Loucy (cell line): ENCODE data around the gene ZBED5.
"Not testable (repeated sequence)": the region's sequence is repeated elsewhere in the genome, so short reads cannot be mapped to it uniquely, and the experiment has no call there.

Experiments
- H2AFZ ChIP-seq: fragments of 200-600 bp; sonication (generic); 2 replicates; pipeline ENCODE4 v1.6.0; 2016; ENCODE audit warnings: antibody characterized with exemption, mild to moderate bottlenecking, low read length, moderate library complexity
- H3F3A ChIP-seq: fragments of 200-600 bp; 2 replicates; pipeline ENCODE4 v1.6.0; 2016; ENCODE audit warnings: antibody characterized with exemption, low read depth, mild to moderate bottlenecking
- H3K27me3 ChIP-seq: fragments of 200-600 bp; sonication (generic); 2 replicates; pipeline ENCODE4 v1.6.1; 2014; ENCODE audit warnings: low read length, mild to moderate bottlenecking; ENCODE audit not compliant: insufficient read depth, poor library complexity, severe bottlenecking
- H3K36me3 ChIP-seq: fragments of 200-600 bp; sonication (generic); 2 replicates; pipeline ENCODE4 v1.6.1; 2016; ENCODE audit warnings: low read length; ENCODE audit not compliant: insufficient read depth
- H3K4me1 ChIP-seq: fragments of 200-600 bp; sonication (generic); 2 replicates; pipeline ENCODE4 v1.5.1; 2014; ENCODE audit warnings: low read length, mild to moderate bottlenecking; ENCODE audit not compliant: insufficient read depth, poor library complexity, severe bottlenecking
- H3K4me2 ChIP-seq: fragments of 200-600 bp; sonication (generic); 2 replicates; pipeline ENCODE4 v1.6.0; 2014; ENCODE audit warnings: antibody characterized with exemption, low read length, low read depth, mild to moderate bottlenecking; ENCODE audit not compliant: poor library complexity, severe bottlenecking
- H3K4me3 ChIP-seq: fragments of 200-600 bp; sonication (generic); 2 replicates; pipeline ENCODE4 v1.5.1; 2014; ENCODE audit warnings: low read length, mild to moderate bottlenecking, mixed read lengths; ENCODE audit not compliant: poor library complexity, severe bottlenecking
- H3K79me2 ChIP-seq: fragments of 200-600 bp; sonication (generic); 2 replicates; pipeline ENCODE4 v1.6.1; 2014; ENCODE audit warnings: low read length; ENCODE audit not compliant: insufficient read depth
- H3K9ac ChIP-seq: fragments of 200-600 bp; sonication (generic); 2 replicates; pipeline ENCODE4 v1.6.0; 2014; ENCODE audit warnings: mild to moderate bottlenecking, low read depth, low read length, moderate library complexity; ENCODE audit not compliant: poor library complexity, severe bottlenecking
- H3K9me2 ChIP-seq: fragments of 200-600 bp; sonication (generic); replicated peaks from 2 replicates; pipeline ENCODE4 v1.6.1; 2016; ENCODE audit warnings: low read depth, low read length, mixed read lengths
- H3K9me3 ChIP-seq: fragments of 200-600 bp; sonication (generic); 2 replicates; pipeline ENCODE4 v1.6.1; 2014; ENCODE audit warnings: mild to moderate bottlenecking, antibody characterized with exemption, low read length, low read depth; ENCODE audit not compliant: insufficient read depth
- H4K20me1 ChIP-seq: fragments of 200-600 bp; sonication (generic); 2 replicates; pipeline ENCODE4 v1.6.0; 2014; ENCODE audit warnings: antibody characterized with exemption, low read length, mild to moderate bottlenecking; ENCODE audit not compliant: insufficient read depth, poor library complexity, severe bottlenecking
- EZH2phosphoT487 ChIP-seq: fragments of 200-600 bp; IDR thresholded peaks from 2 replicates; pipeline ENCODE4 v1.6.1; 2018; ENCODE audit warnings: antibody characterized with exemption, mild to moderate bottlenecking, moderate library complexity, borderline replicate concordance
- TF ChIP-seq, protein P1 (sequence below): fragments of 200-600 bp; sonication (generic); conservative IDR thresholded peaks from 2 replicates; pipeline ENCODE4 v1.5.1; 2014; ENCODE audit warnings: mild to moderate bottlenecking, antibody characterized with exemption, low read length

Gene ZBED5

DNA sequence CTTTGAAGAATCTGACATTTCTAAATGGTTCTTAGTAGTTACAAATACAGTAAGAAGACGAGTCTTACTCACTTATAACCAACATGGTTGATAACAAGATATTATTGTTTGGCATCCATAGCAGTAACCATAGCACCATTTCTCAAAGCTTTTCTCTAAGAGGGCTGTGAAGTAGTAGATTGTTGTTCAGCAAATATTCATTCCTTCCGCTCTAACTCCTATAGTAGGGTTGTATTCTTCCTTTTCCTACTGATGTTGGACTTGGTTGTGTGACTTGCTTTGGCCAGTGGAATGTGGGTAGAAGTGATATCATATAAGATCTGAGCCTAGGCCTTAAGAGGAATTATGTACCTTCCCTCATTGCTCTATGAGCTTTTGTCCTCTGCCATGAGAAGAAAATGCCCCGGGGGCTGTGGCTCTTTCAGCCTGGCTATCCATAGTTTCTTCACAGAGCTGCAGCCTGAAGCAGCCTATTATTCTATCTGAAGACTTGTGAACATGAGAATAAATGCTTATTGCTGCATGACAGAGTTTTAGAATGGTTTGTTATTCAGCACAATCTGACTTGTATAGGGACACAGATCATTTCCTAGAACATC is 28.9 kb upstream of the ZBED5 start:
- H3K4me1 ChIP-seq, result no peaks in the 10 kb centered on the region
- H3K27me3 ChIP-seq, result no peaks in the 10 kb centered on the region
- H3K4me3 ChIP-seq, result no peak overlapping the region
- H2AFZ ChIP-seq, result no peak overlapping the region
- TF ChIP-seq, protein P1, sequence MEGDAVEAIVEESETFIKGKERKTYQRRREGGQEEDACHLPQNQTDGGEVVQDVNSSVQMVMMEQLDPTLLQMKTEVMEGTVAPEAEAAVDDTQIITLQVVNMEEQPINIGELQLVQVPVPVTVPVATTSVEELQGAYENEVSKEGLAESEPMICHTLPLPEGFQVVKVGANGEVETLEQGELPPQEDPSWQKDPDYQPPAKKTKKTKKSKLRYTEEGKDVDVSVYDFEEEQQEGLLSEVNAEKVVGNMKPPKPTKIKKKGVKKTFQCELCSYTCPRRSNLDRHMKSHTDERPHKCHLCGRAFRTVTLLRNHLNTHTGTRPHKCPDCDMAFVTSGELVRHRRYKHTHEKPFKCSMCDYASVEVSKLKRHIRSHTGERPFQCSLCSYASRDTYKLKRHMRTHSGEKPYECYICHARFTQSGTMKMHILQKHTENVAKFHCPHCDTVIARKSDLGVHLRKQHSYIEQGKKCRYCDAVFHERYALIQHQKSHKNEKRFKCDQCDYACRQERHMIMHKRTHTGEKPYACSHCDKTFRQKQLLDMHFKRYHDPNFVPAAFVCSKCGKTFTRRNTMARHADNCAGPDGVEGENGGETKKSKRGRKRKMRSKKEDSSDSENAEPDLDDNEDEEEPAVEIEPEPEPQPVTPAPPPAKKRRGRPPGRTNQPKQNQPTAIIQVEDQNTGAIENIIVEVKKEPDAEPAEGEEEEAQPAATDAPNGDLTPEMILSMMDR, result no peak
- no peak for TF ChIP-seq EZH2phosphoT487
- no peaks in the 10 kb centered on the region for H4K20me1 ChIP-seq
- no peak overlapping the region for H3K4me2 ChIP-seq
- H3K36me3 ChIP-seq, result no peaks in the 10 kb centered on the region
- no peak overlapping the region for H3K9ac ChIP-seq
- H3K9me2 ChIP-seq, result no peaks in the 10 kb centered on the region
- no peaks in the 10 kb centered on the region for H3K79me2 ChIP-seq
- H3F3A ChIP-seq, result no peaks in the 10 kb centered on the region
- no peaks in the 10 kb centered on the region for H3K9me3 ChIP-seq

DNA sequence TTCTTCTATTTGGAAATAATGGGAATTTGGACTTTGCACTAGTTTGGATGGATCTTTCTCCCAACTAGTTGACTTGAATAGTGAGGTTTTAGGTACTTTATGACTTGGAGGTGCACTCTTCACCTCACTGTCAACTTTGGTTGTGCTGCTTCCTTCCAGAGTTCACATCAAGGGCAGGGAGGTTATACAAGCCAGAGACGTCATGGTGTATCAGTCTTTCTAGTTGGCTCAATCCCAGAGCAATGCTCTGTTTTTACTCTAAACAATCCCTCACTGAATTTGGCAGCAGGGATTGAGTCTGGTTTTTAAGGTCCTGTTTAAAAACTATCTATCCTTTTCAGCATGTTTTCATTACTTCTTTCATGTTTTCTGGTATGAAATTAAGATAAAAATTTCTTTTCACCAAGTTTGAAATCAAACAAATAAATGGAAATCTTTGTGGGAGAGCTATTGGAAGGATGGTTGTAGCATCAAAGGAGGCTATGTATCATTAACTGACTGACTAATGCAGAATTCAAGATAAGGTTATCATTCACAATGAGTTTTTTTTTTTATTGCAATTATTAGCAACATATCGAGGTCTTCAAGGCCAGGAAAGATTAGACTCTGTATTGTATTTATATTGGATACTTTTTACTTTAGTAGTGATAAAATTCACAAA is 28.0 kb upstream of the ZBED5 start:
- Histone ChIP-seq H4K20me1 (no peaks in the 10 kb centered on the region), H2AFZ (no peak overlapping the region), H3K9me3 (no peaks in the 10 kb centered on the region), H3K9ac (no peak overlapping the region), H3K9me2 (no peaks in the 10 kb centered on the region), H3K4me2 (no peak overlapping the region), H3F3A (no peaks in the 10 kb centered on the region), H3K79me2 (no peaks in the 10 kb centered on the region), H3K4me3 (no peak overlapping the region), H3K4me1 (no peaks in the 10 kb centered on the region), H3K36me3 (no peaks in the 10 kb centered on the region), H3K27me3 (no peaks in the 10 kb centered on the region)
- TF ChIP-seq, protein P1, result no peak
- no peak for TF ChIP-seq EZH2phosphoT487

DNA sequence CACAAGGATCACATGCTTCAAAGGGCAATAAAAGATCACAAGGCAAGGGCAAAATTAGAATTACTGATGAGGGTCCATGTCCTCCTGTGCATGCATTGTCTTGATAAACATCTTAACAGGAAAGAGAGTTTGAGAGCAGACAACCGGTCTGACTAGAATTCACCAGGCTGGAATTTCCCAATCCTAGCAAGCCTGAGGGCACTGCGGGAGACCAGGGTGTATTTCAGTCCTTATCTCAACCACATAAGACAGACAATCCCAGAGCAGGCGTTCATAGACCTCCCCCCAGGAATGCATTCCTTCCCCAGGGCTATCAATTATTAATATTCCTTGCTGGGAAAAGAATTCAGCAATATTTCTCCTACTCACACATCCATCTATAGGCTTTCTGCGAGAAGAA is 26.4 kb upstream of the ZBED5 start:
- not testable (repeated sequence) for H3K4me2 ChIP-seq, H3K9me3 ChIP-seq, H3K4me1 ChIP-seq, H3K4me3 ChIP-seq, H4K20me1 ChIP-seq, H3K9ac ChIP-seq, H3K79me2 ChIP-seq, H2AFZ ChIP-seq, H3K36me3 ChIP-seq, H3K27me3 ChIP-seq, H3K9me2 ChIP-seq, H3F3A ChIP-seq

- Histone ChIP-seq H3K79me2 (no peaks in the 10 kb centered on the region), H3K4me3 (no peak overlapping the region)
Measured at GRCh38 chr11:10881892-10882291, 24.0 kb upstream of the ZBED5 start.

More at GRCh38 chr11:10881892-10882291, 24.0 kb upstream of the ZBED5 start:
- no peaks in the 10 kb centered on the region for H4K20me1 ChIP-seq
- H3K9ac ChIP-seq, result no peak overlapping the region
- no peak for TF ChIP-seq EZH2phosphoT487
- TF ChIP-seq, protein P1, result no peak
- H3F3A ChIP-seq, result no peaks in the 10 kb centered on the region
- no peak overlapping the region for H3K4me2 ChIP-seq
- H2AFZ ChIP-seq, result no peak overlapping the region
- H3K9me2 ChIP-seq, result no peaks in the 10 kb centered on the region
- H3K27me3 ChIP-seq, result no peaks in the 10 kb centered on the region
- H3K4me1 ChIP-seq, result peaks cover 4% of the 10 kb centered on the region
- H3K9me3 ChIP-seq, result no peaks in the 10 kb centered on the region
- no peaks in the 10 kb centered on the region for H3K36me3 ChIP-seq
